K562 (cell line): ENCODE data around the gene BNIP5. TPM values are rescaled to one million over a fixed set of nuclear protein-coding genes. Genes with fewer than 3 reads are reported as not detected.

Experiments used
- ATF7 ChIP-seq: fragments of 450-650 bp; IDR thresholded peaks from 2 replicates; pipeline ENCODE4 v1.7.1; 2014; ENCODE audit warnings: mild to moderate bottlenecking, moderate library complexity
- CBFA2T3 ChIP-seq: fragments of 450-650 bp; IDR thresholded peaks from 2 replicates; pipeline ENCODE4 v1.6.1; 2017
- CBX3 ChIP-seq, 2 experiments: IDR thresholded peaks; 1 replicate in 1 of 2; 2 replicates in 1 of 2; pipeline ENCODE4 v1.6.1; 2012; ENCODE audit warnings: inconsistent platforms in 2 of 2, low read length in 2 of 2, borderline replicate concordance in 1 of 2, control low read depth in 1 of 2
- CEBPG ChIP-seq, 3 experiments: fragments of 200-800 bp in 1 of 3; sonication (Bioruptor generic) in 1 of 3; sonication (generic) in 1 of 3; formaldehyde crosslinking in 1 of 3; IDR thresholded peaks in 2 of 3; conservative IDR thresholded peaks in 1 of 3; 2 replicates each; pipeline versions ENCODE4 v1.6.1 to v1.8.0; 2016 to 2022; ENCODE audit warnings: missing compliant biosample characterization in 2 of 3, missing genetic modification characterization in 2 of 3, mild to moderate bottlenecking in 1 of 3, missing genetic modification reagents in 1 of 3
- COPS2 ChIP-seq: fragments of 450-650 bp; conservative IDR thresholded peaks from 2 replicates; pipeline ENCODE4 v1.6.1; 2016; ENCODE audit warnings: mild to moderate bottlenecking, moderate library complexity
- DIDO1 ChIP-seq: fragments of 450-650 bp; IDR thresholded peaks from 2 replicates; pipeline ENCODE4 v1.6.1; 2016; ENCODE audit warnings: low read depth, missing biosample characterization, missing genetic modification characterization
- ESRRA ChIP-seq: fragments of 450-650 bp; IDR thresholded peaks from 2 replicates; pipeline ENCODE4 v1.6.1; 2014; ENCODE audit warnings: low read depth, mild to moderate bottlenecking, moderate library complexity, borderline replicate concordance
- FOXK2 ChIP-seq, 2 experiments: fragments of 450-650 bp; IDR thresholded peaks in 1 of 2; conservative IDR thresholded peaks in 1 of 2; 2 replicates each; pipeline ENCODE4 v1.6.1; 2016; ENCODE audit warnings: low read depth in 2 of 2, mild to moderate bottlenecking in 1 of 2
- GTF2E2 ChIP-seq: fragments of 200-800 bp; sonication (Bioruptor generic); IDR thresholded peaks from 2 replicates; pipeline ENCODE4 v1.6.1; 2016; ENCODE audit warnings: missing genetic modification characterization, missing compliant biosample characterization
- HDAC8 ChIP-seq: fragments of 450-650 bp; IDR thresholded peaks from 2 replicates; pipeline ENCODE4 v1.6.1; 2016; ENCODE audit warnings: mild to moderate bottlenecking, missing genetic modification characterization, moderate library complexity, missing compliant biosample characterization
- HIVEP1 ChIP-seq: fragments of 250-450 bp; sonication (Bioruptor Pico); IDR thresholded peaks from 2 replicates; pipeline ENCODE4 v1.4.0; 2020; ENCODE audit warnings: mild to moderate bottlenecking
- KLF1 ChIP-seq: fragments of 450-650 bp; IDR thresholded peaks from 2 replicates; pipeline ENCODE4 v1.6.1; 2016; ENCODE audit warnings: missing genetic modification characterization, missing compliant biosample characterization
- MEIS2 ChIP-seq: fragments of 450-650 bp; IDR thresholded peaks from 2 replicates; pipeline ENCODE4 v1.6.1; 2014; ENCODE audit warnings: mild to moderate bottlenecking; ENCODE audit not compliant: partially characterized antibody
- POLR2AphosphoS2 ChIP-seq: IDR thresholded peaks from 2 replicates; pipeline ENCODE4 v1.6.1; 2012; ENCODE audit warnings: low read length, improper control_type of control experiment
- PTBP1 ChIP-seq: fragments of 200-400 bp; formaldehyde crosslinking; IDR thresholded peaks from 2 replicates; pipeline ENCODE4 v1.6.1; 2017; ENCODE audit warnings: low read depth, low read length
- RCOR1 ChIP-seq, 2 experiments: IDR thresholded peaks; 2 replicates each; pipeline ENCODE4 v1.6.1; 2012; ENCODE audit warnings: low read depth in 2 of 2, low read length in 2 of 2, borderline replicate concordance in 1 of 2, improper control_type of control experiment in 1 of 2
- RFX5 ChIP-seq: IDR thresholded peaks from 2 replicates; pipeline ENCODE4 v1.6.1; 2011; ENCODE audit warnings: low read depth, mild to moderate bottlenecking, improper control_type of control experiment, low read length
- SMAD3 ChIP-seq: fragments of 450-650 bp; formaldehyde crosslinking; conservative IDR thresholded peaks from 2 replicates; pipeline ENCODE4 v1.4.0; 2020; ENCODE audit warnings: mild to moderate bottlenecking
- SP1 ChIP-seq: sonication (generic); formaldehyde crosslinking; IDR thresholded peaks from 2 replicates; pipeline ENCODE4 v1.8.1; 2022; ENCODE audit warnings: mild to moderate bottlenecking, missing genetic modification reagents
- U2AF2 ChIP-seq: fragments of 200-400 bp; formaldehyde crosslinking; optimal IDR thresholded peaks from 2 replicates; pipeline ENCODE3; 2017; ENCODE audit warnings: low read depth, mild to moderate bottlenecking, low read length
- ZNF174 ChIP-seq: fragments of 250-450 bp; sonication (Bioruptor Pico); IDR thresholded peaks from 2 replicates; pipeline ENCODE4 v1.4.0; 2020; ENCODE audit warnings: mild to moderate bottlenecking
- ZNF212 ChIP-seq: fragments of 450-650 bp; formaldehyde crosslinking; IDR thresholded peaks from 2 replicates; pipeline ENCODE4 v1.4.0; 2020; ENCODE audit warnings: mild to moderate bottlenecking
- ZNF699 ChIP-seq: fragments of 250-450 bp; sonication (Bioruptor Pico); IDR thresholded peaks from 2 replicates; pipeline ENCODE4 v1.8.0; 2021; ENCODE audit warnings: mild to moderate bottlenecking, moderate library complexity; ENCODE audit not compliant: insufficient replicate concordance
- polyA plus RNA-seq, 8 experiments: library from polyadenylated mRNA; depleted of rRNA in 4 of 8; stranded (reverse) in 5 of 8; unstranded in 3 of 8; fragments of >200 nt; fragmentation: Nextera tagmentation in 2 of 8; fragmentation: Illumina TruSeq in 1 of 8; extraction: Ambion mirVana in 2 of 8; extraction: Trizol in 1 of 8; gene quantifications; 2 replicates each; pipeline versions ENCODE4 v1.2.1 to v1.2.3, GENCODE V29; 2011 to 2014; ENCODE audit warnings: inconsistent platforms in 1 of 8, missing spikeins in 1 of 8
- total RNA-seq, 7 experiments: library from RNA; depleted of rRNA in 6 of 7; stranded (reverse); fragments of >200 nt in 6 of 7; fragmentation: Illumina TruSeq in 2 of 7; extraction: Trizol in 2 of 7; gene quantifications; 2 replicates each; pipeline versions ENCODE4 v1.2.1 to v1.2.3, GENCODE V29; 2011 to 2021; ENCODE audit warnings: low replicate concordance in 1 of 7
- TF ChIP-seq, protein P1 (sequence below): IDR thresholded peaks from 2 replicates; pipeline ENCODE4 v1.6.1; 2014; ENCODE audit warnings: antibody characterized with exemption
- TF ChIP-seq, protein P2 (sequence below): fragments of 250-450 bp; sonication (Bioruptor Pico); IDR thresholded peaks from 2 replicates; pipeline ENCODE4 v1.5.0; 2021
- TF ChIP-seq, protein P3 (sequence below): sonication (generic); IDR thresholded peaks from 2 replicates; pipeline ENCODE4 v1.6.1; 2016
- TF ChIP-seq, protein P4 (sequence below), 2 experiments: IDR thresholded peaks; 2 replicates each; pipeline ENCODE4 v1.6.1; 2011; ENCODE audit warnings: borderline replicate concordance in 1 of 2, control low read depth in 1 of 2, low read depth in 1 of 2, low read length in 1 of 2, mild to moderate bottlenecking in 1 of 2, mixed read lengths in 1 of 2, moderate library complexity in 1 of 2; ENCODE audit not compliant: insufficient read depth in 1 of 2, insufficient read length in 1 of 2, poor library complexity in 1 of 2, severe bottlenecking in 1 of 2; ENCODE audit errors: extremely low read depth in 1 of 2

Gene BNIP5
- total and polyA plus RNA-seq, 9 of the 15 experiments (the other 6 are each of a cell fraction or from before 2014, with no cell fraction given) = not detected

DNA sequence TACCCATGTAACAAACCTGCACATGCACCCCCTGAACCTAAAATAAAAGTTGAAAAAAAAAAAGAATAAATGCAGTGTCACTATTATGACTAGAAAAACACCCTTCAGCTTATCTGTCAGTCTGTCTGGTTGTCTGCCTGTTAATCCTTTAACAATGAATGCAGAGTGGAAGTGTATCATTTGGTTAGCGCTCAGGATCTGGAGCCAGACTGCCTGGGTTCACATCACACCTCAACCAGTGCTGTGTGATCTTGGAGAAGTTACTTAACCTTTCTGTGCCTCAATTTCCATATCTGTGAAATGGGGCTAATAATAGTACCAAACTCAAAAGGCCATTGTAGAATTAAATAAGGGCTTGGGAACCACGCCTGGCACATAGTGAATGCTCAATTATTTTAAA is 34.0 kb upstream of the BNIP5 start (continued):
- TF ChIP-seq KLF1 (tag) (no peak), POLR2AphosphoS2 (no peak), CEBPG (CRISPR knock-in tag; IDR thresholded peaks at IDR 0.05) (no peak), CEBPG (tag; conservative IDR thresholded peaks at IDR 0.05 in 1 of 2, IDR thresholded peaks at IDR 0.05 in 1 of 2) (no peak), U2AF2 (no peak), ESRRA (peak; percentile 75; the same call in 1 of the 2 replicates), FOXK2 (conservative IDR thresholded peaks at IDR 0.05 in 1 of 2, IDR thresholded peaks at IDR 0.05 in 1 of 2; ENCODE audit: low read depth in 2 of 2) (no peak), ZNF699 (no peak), PTBP1 (no peak), COPS2 (no peak), ZNF212 (CRISPR knock-in tag) (no peak), DIDO1 (tag) (no peak), SP1 (no peak), HDAC8 (tag) (no peak), SMAD3 (CRISPR knock-in tag) (no peak), RFX5 (no peak), GTF2E2 (tag) (no peak), ZNF174 (CRISPR knock-in tag) (no peak), CBFA2T3 (0 out of 2 replicates have a peak, but pooled peaks have one; percentile 19), MEIS2 (no peak), RCOR1 (IDR thresholded peaks at IDR 0.05; ENCODE audit: borderline replicate concordance in 1 of 2, low read depth in 2 of 2, low read length in 2 of 2) (peak in 1 of 2 experiments; percentile 69; a peak in 2 of 4 replicates), CBX3 (IDR thresholded peaks at IDR 0.05; ENCODE audit: borderline replicate concordance in 1 of 2, low read length in 2 of 2) (0 out of 3 replicates have a peak, but pooled peaks of 1 of the 2 experiments have one; percentile 49), HIVEP1 (no peak), ATF7 (no peak)
- TF ChIP-seq, protein P1, sequence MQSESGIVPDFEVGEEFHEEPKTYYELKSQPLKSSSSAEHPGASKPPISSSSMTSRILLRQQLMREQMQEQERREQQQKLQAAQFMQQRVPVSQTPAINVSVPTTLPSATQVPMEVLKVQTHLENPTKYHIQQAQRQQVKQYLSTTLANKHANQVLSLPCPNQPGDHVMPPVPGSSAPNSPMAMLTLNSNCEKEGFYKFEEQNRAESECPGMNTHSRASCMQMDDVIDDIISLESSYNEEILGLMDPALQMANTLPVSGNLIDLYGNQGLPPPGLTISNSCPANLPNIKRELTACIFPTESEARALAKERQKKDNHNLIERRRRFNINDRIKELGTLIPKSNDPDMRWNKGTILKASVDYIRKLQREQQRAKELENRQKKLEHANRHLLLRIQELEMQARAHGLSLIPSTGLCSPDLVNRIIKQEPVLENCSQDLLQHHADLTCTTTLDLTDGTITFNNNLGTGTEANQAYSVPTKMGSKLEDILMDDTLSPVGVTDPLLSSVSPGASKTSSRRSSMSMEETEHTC = no peak
- TF ChIP-seq, protein P2, sequence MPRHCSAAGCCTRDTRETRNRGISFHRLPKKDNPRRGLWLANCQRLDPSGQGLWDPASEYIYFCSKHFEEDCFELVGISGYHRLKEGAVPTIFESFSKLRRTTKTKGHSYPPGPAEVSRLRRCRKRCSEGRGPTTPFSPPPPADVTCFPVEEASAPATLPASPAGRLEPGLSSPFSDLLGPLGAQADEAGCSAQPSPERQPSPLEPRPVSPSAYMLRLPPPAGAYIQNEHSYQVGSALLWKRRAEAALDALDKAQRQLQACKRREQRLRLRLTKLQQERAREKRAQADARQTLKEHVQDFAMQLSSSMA (CRISPR knock-in tag) = no peak
- TF ChIP-seq, protein P3, sequence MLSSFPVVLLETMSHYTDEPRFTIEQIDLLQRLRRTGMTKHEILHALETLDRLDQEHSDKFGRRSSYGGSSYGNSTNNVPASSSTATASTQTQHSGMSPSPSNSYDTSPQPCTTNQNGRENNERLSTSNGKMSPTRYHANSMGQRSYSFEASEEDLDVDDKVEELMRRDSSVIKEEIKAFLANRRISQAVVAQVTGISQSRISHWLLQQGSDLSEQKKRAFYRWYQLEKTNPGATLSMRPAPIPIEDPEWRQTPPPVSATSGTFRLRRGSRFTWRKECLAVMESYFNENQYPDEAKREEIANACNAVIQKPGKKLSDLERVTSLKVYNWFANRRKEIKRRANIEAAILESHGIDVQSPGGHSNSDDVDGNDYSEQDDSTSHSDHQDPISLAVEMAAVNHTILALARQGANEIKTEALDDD = peak; percentile 37; the same call in 1 of the 2 replicates
- TF ChIP-seq, protein P4, sequence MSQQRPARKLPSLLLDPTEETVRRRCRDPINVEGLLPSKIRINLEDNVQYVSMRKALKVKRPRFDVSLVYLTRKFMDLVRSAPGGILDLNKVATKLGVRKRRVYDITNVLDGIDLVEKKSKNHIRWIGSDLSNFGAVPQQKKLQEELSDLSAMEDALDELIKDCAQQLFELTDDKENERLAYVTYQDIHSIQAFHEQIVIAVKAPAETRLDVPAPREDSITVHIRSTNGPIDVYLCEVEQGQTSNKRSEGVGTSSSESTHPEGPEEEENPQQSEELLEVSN (IDR thresholded peaks at IDR 0.05; ENCODE audit: borderline replicate concordance in 1 of 2, extremely low read depth in 1 of 2, insufficient read depth in 1 of 2, insufficient read length in 1 of 2, low read depth in 1 of 2, low read length in 1 of 2, poor library complexity in 1 of 2, severe bottlenecking in 1 of 2) = no peak
